ENCODE data around the gene COL23A1.

COL23A1 gene

GRCh38 chr5:178419196-178419595, 171.0 kb downstream of the COL23A1 start:
- Histone ChIP-seq H3K27ac (no peak overlapping the region), H3K4me1 (ENCODE audit: control insufficient read depth in 1 of 2, insufficient read depth in 1 of 2, low read depth in 1 of 2, low read length in 1 of 2) (peaks cover 13 to 19% of the 10 kb centered on the region in 2 experiments), H3K4me3 (ENCODE audit: low read depth in 1 of 2, low read length in 1 of 2) (no peak overlapping the region), H3K27me3 (no peaks in the 10 kb centered on the region), H3K9me3 (no peaks in the 10 kb centered on the region), H3K36me3 (no peaks in the 10 kb centered on the region)
- TF ChIP-seq CTCF (IDR thresholded peaks at IDR 0.05): no peak

GRCh38 chr5:178418471-178419010, 171.7 kb downstream of the COL23A1 start:
- no peaks in the 10 kb centered on the region for H3K9me3 ChIP-seq

GRCh38 chr5:178418031-178418430, 172.2 kb downstream of the COL23A1 start:
- Histone ChIP-seq H3K36me3 (no peaks in the 10 kb centered on the region), H3K27ac (no peak overlapping the region), H3K27me3 (no peaks in the 10 kb centered on the region), H3K9me3 (no peaks in the 10 kb centered on the region), H3K4me1 (ENCODE audit: control insufficient read depth in 1 of 2, insufficient read depth in 1 of 2, low read depth in 1 of 2, low read length in 1 of 2) (peaks cover 9 to 19% of the 10 kb centered on the region in 2 experiments), H3K4me3 (ENCODE audit: low read depth in 1 of 2, low read length in 1 of 2) (no peak overlapping the region)
- no peak for TF ChIP-seq CTCF (IDR thresholded peaks at IDR 0.05)

More at GRCh38 chr5:178418471-178419010, 171.7 kb downstream of the COL23A1 start:
- TF ChIP-seq CTCF (IDR thresholded peaks at IDR 0.05): no peak
- H3K36me3 ChIP-seq: no peaks in the 10 kb centered on the region
- H3K4me1 ChIP-seq (ENCODE audit: control insufficient read depth in 1 of 2, insufficient read depth in 1 of 2, low read depth in 1 of 2, low read length in 1 of 2): peaks cover 9 to 19% of the 10 kb centered on the region in 2 experiments
- no peak overlapping the region for H3K27ac ChIP-seq
- no peaks in the 10 kb centered on the region for H3K27me3 ChIP-seq
- H3K4me3 ChIP-seq (ENCODE audit: low read depth in 1 of 2, low read length in 1 of 2): no peak overlapping the region

GRCh38 chr5:178417391-178417811, 172.8 kb downstream of the COL23A1 start:
- Histone ChIP-seq H3K4me3 (ENCODE audit: low read depth in 1 of 2, low read length in 1 of 2) (no peak overlapping the region), H3K36me3 (no peaks in the 10 kb centered on the region), H3K4me1 (ENCODE audit: control insufficient read depth in 1 of 2, insufficient read depth in 1 of 2, low read depth in 1 of 2, low read length in 1 of 2) (peaks cover 9 to 19% of the 10 kb centered on the region in 2 experiments), H3K9me3 (no peaks in the 10 kb centered on the region), H3K27me3 (no peaks in the 10 kb centered on the region), H3K27ac (no peak overlapping the region)
- TF ChIP-seq CTCF (IDR thresholded peaks at IDR 0.05): no peak

- no peak overlapping the region for H3K27ac ChIP-seq
- H3K4me1 ChIP-seq (ENCODE audit: control insufficient read depth in 1 of 2, insufficient read depth in 1 of 2, low read depth in 1 of 2, low read length in 1 of 2): peaks cover 9 to 20% of the 10 kb centered on the region in 2 experiments
- no peaks in the 10 kb centered on the region for H3K27me3 ChIP-seq
- H3K36me3 ChIP-seq: no peaks in the 10 kb centered on the region
- no peak overlapping the region for H3K4me3 ChIP-seq (ENCODE audit: low read depth in 1 of 2, low read length in 1 of 2)
- no peak for TF ChIP-seq CTCF (IDR thresholded peaks at IDR 0.05)
- H3K9me3 ChIP-seq: no peaks in the 10 kb centered on the region
Measured at GRCh38 chr5:178416919-178417318, 173.3 kb downstream of the COL23A1 start.

Measured in neutrophil (primary cell).